ENCODE results near the gene REL.

GRCh38 chr2:60840880-60841279, 40.5 kb upstream of the REL start:
- TF ChIP-seq CTCF (IDR thresholded peaks at IDR 0.05) = no peak
- TF ChIP-seq EP300 (IDR thresholded peaks at IDR 0.05) = no peak
- no peak for TF ChIP-seq POLR2AphosphoS5 (IDR thresholded peaks at IDR 0.05)
- TF ChIP-seq POLR2A (IDR thresholded peaks at IDR 0.05) = no peak
